ENCODE measurements around the gene CLN5. TPM values are rescaled to one million over a fixed set of nuclear protein-coding genes. Genes with fewer than 3 reads are reported as not detected.

Gene CLN5
- total and polyA plus RNA-seq, 10 of the 15 experiments (the other 5 are each of a cell fraction or from before 2014, with no cell fraction given), result 11.2 to 22.2 (median 13.1) TPM

- TF ChIP-seq BCLAF1 (IDR thresholded peaks at IDR 0.05) (no peak), JUNB (IDR thresholded peaks at IDR 0.05) (no peak)
Measured at GRCh38 chr13:76953968-76954367, 37.9 kb upstream of the CLN5 start (continued).

GRCh38 chr13:76954538-76954937 is 37.3 kb upstream of the CLN5 start:
- in situ Hi-C loops (cut with MboI) (no loop called here), intact Hi-C loops (cut with micrococcal nuclease; ENCODE audit: unreplicated experiment) (no loop called here)
- H3K27ac ChIP-seq (ENCODE audit: control insufficient read depth, insufficient read depth), result no peak overlapping the region
- ChIA-PET SMC1A (ENCODE audit: uncharacterized antibody, unreplicated experiment) (interaction anchor here (1.1 kb wide), 1 partner anchor 15 kb away, joined by 3 read pairs; no protein-coding TSS in a partner anchor), CTCF (interaction anchor here (0.8 to 1.5 kb wide), 2 partner anchors 22 to 25 kb away, joined by 4 read pairs; no protein-coding TSS in a partner anchor), RAD21 (ENCODE audit: unreplicated experiment) (no interaction called here), POLR2A (no interaction called here)
- ATAC-seq (no peak), DNase-seq (ENCODE audit: low read depth, low spot score) (no peak), FAIRE-seq (no peak)
- H2AFZ ChIP-seq (ENCODE audit: control insufficient read depth, low read depth, low read length), result no peak overlapping the region
- WGBS (ENCODE audit: insufficient coverage, insufficient replicate concordance, low lambda C conversion rate, missing lambda C conversion rate), result 10% methylated on average over 6 of the region's 6 CpGs
- H3K79me2 ChIP-seq (ENCODE audit: control insufficient read depth, insufficient read depth, low read length), result no peaks in the 10 kb centered on the region
- H3K9me3 ChIP-seq (replicated peaks; ENCODE audit: control insufficient read depth, insufficient read depth, low read length), result no peaks in the 10 kb centered on the region; the same call in 2 of the 3 replicates
- no TSS peak for BruUV-seq (replicated peaks)
- no peak overlapping the region for H3K4me3 ChIP-seq
- TF ChIP-seq REST (IDR thresholded peaks at IDR 0.05; ENCODE audit: low read depth, low read length) (peak; percentile 64), YY1 (IDR thresholded peaks at IDR 0.05; ENCODE audit: low read depth, low read length) (no peak), ATF2 (IDR thresholded peaks at IDR 0.05; ENCODE audit: low read length) (no peak), MYC (IDR thresholded peaks at IDR 0.05; ENCODE audit: insufficient read depth, insufficient read length, insufficient replicate concordance, low read length, severe bottlenecking) (no peak)
- no peaks in the 10 kb centered on the region for H3K36me3 ChIP-seq (ENCODE audit: control insufficient read depth in 2 of 2, insufficient read depth in 2 of 2, low read length in 1 of 2)
- H3K9ac ChIP-seq (ENCODE audit: control insufficient read depth, insufficient read depth, low read length), result no peak overlapping the region
- H3K4me1 ChIP-seq (ENCODE audit: control insufficient read depth, insufficient read depth, low read length), result no peaks in the 10 kb centered on the region
- no peaks in the 10 kb centered on the region; a peak in 1 of 4 replicates for H3K27me3 ChIP-seq (replicated peaks in 1 of 2; ENCODE audit: control insufficient read depth in 2 of 2, insufficient read depth in 2 of 2, low read length in 1 of 2)
- H4K20me1 ChIP-seq (ENCODE audit: control insufficient read depth, insufficient read depth), result no peaks in the 10 kb centered on the region
- no peak overlapping the region for H3K4me2 ChIP-seq (ENCODE audit: control insufficient read depth, insufficient read depth)
